GM13977 (cell line): ENCODE measurements around the gene SF1.

ENCODE experiments used
- DNase-seq: peaks from one replicate; pipeline ENCODE4 v3.0.0; 2012; ENCODE audit warnings: low spot score
- in situ Hi-C: fragments of 300-500 bp; cut with MboI; formaldehyde crosslinking; loops from one replicate; pipeline ENCODE4 v1.12.0; 2022; ENCODE audit warnings: low sequenced_read_pairs, low pct_unique_long_range_greater_than_20kb, mixed read lengths, inconsistent platforms; ENCODE audit not compliant: unreplicated experiment
- TF ChIP-seq, protein P1 (sequence below): IDR thresholded peaks from 2 replicates; pipeline ENCODE4 v1.5.1; 2012; ENCODE audit warnings: mild to moderate bottlenecking, control low read depth; ENCODE audit not compliant: insufficient read depth; ENCODE audit errors: extremely low read depth, missing control alignments

Gene SF1

DNA sequence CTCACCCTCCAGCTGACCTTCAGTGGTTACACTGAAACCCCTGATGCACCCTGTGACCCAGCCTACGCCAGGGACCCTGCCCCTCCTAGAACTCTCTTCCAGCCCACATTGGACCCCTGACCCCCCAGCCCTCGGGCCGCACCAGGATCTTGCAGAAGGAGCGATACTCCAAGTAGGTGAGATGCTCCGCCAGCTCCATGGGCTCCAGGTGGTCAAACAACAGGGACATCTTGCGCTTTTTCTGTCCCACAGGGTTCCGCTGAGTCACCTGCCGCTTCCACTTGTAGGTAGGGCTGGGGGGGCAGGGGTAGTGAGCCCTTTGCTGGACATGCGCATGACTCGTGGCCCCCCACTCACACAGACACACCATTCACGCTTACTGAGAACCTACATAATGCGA lies 38.5 kb downstream of the SF1 start:
- in situ Hi-C loops: no loop called here
- TF ChIP-seq, protein P1, sequence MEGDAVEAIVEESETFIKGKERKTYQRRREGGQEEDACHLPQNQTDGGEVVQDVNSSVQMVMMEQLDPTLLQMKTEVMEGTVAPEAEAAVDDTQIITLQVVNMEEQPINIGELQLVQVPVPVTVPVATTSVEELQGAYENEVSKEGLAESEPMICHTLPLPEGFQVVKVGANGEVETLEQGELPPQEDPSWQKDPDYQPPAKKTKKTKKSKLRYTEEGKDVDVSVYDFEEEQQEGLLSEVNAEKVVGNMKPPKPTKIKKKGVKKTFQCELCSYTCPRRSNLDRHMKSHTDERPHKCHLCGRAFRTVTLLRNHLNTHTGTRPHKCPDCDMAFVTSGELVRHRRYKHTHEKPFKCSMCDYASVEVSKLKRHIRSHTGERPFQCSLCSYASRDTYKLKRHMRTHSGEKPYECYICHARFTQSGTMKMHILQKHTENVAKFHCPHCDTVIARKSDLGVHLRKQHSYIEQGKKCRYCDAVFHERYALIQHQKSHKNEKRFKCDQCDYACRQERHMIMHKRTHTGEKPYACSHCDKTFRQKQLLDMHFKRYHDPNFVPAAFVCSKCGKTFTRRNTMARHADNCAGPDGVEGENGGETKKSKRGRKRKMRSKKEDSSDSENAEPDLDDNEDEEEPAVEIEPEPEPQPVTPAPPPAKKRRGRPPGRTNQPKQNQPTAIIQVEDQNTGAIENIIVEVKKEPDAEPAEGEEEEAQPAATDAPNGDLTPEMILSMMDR: no peak
- no peak for DNase-seq

GRCh38 chr11:64736654-64737053 lies 41.7 kb downstream of the SF1 start:
- TF ChIP-seq, protein P1: no peak
- DNase-seq: no peak
- in situ Hi-C loops: no loop called here

GRCh38 chr11:64735725-64736259 lies 42.5 kb downstream of the SF1 start:
- DNase-seq: no peak
- in situ Hi-C loops: no loop called here
- TF ChIP-seq, protein P1: no peak

DNA sequence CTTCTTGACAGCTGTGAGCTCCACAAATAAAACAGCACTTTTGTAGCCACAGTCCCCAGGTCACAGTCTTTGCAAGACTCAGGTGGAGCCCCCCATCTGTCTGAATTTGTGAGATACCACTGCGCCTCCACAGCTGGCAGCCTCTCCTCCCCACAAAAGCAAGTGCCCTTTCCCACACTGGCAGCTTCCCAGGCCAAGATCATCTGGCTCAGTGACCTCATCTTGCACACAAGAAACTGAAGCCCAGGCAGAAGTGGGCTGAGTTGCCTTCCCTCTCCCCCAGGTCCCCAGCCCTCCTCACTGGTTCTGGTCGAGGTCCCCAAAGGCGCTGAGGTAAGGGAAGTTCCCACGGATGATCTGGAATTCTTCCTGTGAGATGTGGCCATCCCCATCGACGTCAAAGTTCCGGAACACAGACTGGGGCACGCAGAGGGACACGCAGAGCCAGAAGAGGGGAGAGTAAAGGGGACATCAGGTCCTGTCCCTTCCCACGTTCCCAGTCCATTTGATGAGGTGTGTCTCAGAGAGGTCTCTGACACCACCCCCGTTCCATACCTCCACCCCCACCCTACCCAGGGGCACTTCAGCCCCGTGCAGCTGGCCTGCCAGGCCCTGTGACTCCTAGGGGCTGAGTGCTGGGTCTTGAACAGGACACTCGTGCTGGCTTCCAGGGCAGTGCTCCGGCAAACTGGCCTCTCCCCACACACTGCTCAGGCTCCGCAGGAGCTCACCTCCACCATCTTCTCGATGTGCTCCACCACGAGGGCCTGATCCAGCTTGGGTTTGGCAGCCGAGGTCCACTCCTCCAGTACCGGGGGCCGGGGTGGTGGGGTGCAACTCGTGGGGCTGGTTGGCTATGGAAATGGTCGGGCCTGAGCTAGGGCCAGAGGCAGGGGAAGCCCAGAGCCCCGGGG lies 43.3 kb downstream of the SF1 start:
- TF ChIP-seq, protein P1: no peak
- no peak for DNase-seq
- in situ Hi-C loops: no loop called here

DNA sequence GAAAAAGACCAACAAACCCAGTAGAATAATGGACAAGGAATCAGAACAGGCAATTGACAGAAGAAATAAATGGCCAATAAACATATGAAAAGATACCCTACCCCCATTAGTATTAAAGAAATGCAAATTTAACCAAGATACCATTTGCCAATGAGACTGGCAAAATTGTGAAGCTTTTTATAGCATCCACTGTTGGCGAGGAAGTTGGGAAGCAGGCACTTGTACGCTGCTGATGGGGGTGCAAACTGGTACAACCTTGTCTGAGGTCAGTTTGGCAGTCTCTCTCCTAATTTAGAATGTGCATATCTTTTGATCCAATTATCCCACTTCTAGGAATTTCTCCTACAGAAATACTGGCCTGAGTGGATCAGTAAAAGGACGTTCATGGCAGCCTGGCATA lies 46.7 kb downstream of the SF1 start:
- in situ Hi-C loops: no loop called here
- no peak for DNase-seq
- TF ChIP-seq, protein P1: no peak

DNA sequence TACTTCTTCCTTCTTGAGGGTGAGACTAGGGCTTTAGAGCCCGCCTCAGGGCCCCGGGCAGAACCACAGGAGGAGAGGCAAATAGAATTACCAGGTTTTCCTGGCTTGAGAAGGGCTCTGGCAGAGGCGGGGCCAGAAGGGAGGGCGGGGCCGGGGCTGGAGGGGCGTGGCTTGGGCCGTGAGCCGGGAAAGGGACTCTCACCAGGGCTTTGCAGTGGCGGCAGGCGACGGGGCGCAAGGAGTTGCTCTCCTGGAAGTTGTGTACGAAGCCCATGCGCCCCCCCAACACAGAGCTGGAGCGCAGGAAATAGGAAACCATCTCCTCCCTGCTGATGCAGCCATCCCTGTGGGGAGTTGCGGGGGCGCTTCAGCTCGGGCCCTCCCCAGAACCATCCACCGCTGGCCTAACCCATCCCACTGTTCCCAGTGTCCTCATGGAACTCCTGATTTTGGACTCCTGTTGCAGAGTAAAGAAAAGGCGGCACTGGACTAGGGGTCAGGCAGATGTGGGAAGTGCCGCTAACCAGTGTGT lies 48.4 kb downstream of the SF1 start:
- no peak for DNase-seq
- in situ Hi-C loops: no loop called here
- TF ChIP-seq, protein P1: no peak
